GM18907 (cell line): Measurements from ENCODE around the gene CDK16.

Source experiments
- ATAC-seq: cut with Tn5 transposase; IDR thresholded peaks from one replicate; pipeline ENCODE4 v1.9.1; 2021; ENCODE audit warnings: mild to moderate bottlenecking, moderate library complexity; ENCODE audit not compliant: unreplicated experiment

The CDK16 gene

DNA sequence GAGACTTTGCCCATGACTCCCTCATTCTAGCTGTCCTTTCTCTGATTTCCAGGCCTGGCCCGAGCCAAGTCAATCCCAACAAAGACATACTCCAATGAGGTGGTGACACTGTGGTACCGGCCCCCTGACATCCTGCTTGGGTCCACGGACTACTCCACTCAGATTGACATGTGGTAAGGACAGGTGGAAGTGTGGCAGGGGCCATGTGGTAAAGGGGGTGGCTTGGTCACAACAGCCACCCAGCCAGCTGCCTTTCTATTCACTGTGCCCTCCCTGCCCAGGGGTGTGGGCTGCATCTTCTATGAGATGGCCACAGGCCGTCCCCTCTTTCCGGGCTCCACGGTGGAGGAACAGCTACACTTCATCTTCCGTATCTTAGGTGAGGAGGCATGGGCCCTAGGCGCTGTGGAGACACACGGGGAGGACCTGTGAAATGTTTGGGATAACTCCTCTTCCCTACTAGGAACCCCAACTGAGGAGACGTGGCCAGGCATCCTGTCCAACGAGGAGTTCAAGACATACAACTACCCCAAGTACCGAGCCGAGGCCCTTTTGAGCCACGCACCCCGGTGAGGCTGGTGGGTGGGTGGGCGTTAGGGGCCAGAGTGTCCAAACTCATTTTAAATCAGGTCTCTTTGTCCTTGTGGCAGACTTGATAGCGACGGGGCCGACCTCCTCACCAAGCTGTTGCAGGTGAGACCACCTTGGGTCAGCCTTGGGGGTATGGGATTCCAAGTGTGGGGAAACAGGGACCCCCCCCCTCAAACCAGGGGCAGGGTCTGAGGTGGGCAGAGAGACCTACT lies 8.3 kb downstream of the CDK16 start:
- ATAC-seq = no peak

- ATAC-seq = no peak
These were observed 8.8 kb downstream of the CDK16 start for GRCh38 chrX:47227334-47227583.

DNA sequence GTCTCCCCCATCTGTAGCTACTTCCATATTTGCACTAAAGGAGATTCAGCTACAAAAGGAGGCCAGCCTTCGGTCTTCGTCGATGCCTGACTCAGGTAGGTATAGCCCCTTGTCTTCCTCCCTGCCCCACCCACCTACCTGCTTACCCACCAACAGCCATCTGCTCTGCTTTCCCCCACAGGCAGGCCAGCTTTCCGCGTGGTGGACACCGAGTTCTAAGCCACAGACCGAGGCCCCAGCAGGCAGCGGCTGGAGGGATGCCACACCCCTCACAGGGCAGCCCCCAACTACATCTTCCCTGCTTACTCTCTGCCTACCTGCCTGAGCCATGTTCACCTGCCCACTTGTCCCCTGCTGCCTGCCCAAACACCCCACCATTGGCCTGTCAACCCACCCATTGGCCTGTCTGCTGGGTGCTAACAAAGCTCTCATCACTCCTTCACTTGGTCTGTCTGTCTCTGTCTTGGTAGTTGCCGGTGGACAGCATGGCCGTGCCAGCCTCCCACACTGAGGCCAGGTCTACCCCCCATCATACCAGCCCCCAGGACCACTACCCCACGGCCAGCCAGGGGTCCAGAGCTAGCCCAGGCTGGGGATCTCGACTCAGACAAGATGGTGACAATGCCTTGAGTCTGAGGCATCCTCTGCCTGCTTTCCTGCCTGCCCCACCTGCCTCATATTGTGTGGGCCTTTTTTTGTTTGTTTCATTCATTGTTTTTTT lies 10.2 kb downstream of the CDK16 start:
- ATAC-seq = no peak

- ATAC-seq = no peak
These were observed 10.9 kb downstream of the CDK16 start for GRCh38 chrX:47229427-47229826.

DNA sequence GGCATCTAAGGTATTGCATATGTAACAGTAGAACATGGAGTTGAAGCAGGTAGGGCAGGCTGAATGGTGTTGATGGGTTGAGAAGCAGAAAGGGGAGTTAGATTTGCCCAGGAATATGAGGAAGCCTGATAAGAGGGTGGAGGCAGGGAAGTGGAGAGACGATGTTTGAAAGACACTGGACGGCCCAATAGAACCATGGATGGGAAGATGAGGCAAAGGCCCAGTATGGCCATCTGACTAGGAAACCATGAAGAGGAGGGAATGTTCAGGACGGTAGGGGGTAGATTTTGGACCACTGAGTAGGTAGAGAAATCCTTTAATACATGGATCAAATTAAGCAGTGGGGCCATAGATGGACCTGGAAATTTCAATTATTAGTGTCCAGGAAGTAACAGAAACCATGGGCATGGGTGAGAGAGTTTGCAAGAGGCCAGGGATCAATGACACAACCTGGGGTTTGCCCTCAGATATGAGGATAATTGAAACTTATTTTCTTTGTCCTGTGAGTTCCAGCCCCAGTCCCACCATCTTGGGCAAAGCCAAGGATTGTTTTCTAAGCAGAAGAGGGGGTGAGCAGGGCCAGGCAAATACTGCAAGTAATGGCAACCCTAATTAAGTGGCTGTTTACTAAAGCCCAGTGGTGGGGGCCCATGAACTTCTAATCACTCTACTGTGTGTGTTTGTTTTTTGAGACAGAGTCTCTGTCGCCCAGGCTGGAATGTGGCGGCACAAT lies 11.8 kb downstream of the CDK16 start:
- ATAC-seq = no peak

DNA sequence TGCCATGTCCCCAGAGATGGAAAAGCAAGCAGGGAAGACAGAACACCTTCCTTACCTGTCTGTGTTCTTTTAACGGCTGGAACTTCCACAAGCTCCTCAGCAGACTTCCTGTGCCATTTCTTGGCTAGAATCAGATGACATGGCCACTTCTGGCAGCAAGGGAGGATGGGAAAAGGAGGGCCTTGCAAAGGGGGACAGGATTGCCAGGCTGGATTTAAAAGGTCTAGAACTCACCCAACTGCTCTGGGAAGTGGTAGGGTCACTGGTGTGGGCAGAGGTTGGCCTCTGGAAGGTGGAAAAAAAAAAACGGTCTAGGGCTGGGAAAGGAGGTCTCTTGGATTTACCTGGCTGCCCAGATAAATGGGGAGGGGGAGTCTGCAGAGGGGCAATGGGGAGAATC lies 12.7 kb downstream of the CDK16 start:
- no peak for ATAC-seq

DNA sequence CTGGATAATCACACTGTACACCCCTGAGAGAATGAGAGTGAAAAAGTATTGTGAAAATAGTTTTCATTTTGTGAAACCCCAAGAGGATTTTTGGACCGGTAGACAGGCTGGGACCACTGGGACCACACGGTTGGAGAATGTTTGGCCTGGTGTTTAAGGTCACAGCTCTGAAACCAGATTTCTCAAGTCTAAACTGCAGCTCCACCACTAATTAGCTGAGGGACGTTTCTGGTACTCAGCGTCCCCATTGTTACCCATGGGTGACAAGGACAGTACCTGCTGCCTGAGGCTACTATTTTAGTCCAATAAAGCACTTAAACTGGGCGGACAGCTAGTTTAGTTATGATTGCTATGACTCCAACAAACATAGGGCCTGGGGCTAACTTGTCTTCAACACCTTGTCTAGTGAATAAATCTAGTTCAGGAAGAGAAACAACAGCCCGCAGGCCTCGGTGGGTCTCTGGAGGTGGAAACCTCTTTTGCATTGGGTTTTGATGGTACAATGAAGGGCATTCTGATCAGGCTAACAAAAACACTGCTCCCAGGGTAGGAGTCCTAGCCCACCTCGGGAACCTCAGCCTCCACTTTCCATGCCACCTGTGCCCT lies 13.8 kb downstream of the CDK16 start:
- ATAC-seq = no peak

DNA sequence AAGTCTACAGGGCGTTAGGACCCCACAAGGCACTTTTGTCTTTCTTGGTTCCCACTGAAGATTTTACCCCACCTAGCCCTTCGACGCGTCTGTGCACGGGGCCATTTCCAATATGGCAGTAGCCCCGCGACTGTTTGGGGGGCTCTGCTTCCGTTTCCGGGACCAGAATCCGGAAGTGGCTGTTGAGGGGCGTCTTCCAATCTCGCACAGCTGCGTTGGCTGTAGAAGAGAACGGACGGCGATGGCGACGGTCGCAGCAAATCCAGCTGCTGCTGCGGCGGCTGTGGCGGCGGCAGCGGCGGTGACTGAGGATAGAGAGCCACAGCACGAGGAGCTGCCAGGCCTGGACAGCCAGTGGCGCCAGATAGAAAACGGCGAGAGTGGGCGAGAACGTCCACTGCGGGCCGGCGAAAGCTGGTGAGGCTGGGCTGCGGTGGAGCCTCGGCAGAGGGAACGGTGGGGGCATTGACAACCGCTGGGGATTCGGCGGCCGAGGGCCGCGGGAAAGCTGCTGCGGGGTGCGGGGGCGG lies 14.4 kb downstream of the CDK16 start, which contains the start of gene USP11:
Gene USP11 (plus strand): TSS at position 207 of the 530 bp plus-strand sequence. CDS start 35 bp downstream, at position 242.
- ATAC-seq = peak; percentile 16

DNA sequence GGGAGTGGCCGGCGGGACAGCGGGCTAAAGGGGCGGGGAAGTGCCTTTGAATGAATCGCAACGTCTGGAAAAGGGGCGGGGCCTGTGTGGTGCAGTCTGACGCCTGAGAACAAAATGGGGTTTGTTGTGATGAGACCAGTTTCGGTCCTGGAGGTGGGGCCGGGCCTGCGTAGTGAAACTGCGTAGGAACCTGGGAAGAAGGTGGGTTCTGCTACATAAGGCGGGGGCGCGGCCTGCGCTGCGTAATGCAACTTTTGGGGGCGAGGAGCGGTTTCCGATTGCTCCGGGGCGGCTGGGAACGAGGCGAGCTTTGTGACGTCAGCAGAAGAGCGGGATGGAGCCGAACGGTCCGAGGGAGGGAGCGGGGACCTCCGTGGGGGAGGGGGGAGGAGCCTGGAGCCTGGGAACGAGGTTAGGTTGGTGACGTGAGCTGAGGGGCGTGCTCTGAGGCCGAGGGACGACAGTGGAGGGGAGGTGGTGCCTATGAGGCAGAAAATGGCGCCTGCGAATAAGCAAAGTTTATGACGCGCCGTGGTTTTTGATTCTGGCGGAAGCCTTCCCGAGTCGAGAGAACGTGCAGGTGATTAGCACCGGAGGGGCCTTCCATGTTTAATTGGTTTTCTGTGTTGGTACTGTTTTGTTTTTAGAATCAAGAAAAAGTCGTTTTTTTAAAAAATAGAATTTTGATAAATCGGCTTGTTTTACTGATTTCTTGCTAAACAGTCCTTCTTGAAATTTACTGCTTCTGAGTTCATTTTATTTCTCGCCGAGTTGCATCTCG lies 15.0 kb downstream of the CDK16 start:
- ATAC-seq = peak; percentile 88

GRCh38 chrX:47234583-47234982 lies 16.1 kb downstream of the CDK16 start:
- ATAC-seq = no peak

- no peak for ATAC-seq
These were observed 17.2 kb downstream of the CDK16 start for GRCh38 chrX:47235691-47236103.

DNA sequence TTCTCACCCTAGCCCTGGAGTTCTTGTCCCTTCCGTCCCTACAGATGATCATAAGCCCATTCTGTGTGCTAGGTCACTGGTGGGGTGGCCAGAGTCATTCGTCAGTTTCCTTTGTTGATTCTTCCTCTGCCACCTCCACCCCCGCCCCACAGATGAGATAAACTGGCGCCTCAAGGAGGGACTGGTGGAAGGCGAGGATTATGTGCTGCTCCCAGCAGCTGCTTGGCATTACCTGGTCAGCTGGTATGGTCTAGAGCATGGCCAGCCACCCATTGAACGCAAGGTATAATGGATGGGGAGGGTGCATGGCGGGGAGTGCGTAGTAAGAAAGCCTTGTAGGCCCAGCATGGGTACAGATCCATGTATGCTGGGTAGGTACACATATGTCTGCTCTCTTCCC lies 20.7 kb downstream of the CDK16 start:
- ATAC-seq = no peak

GRCh38 chrX:47239898-47240545 lies 21.5 kb downstream of the CDK16 start:
- no peak for ATAC-seq

DNA sequence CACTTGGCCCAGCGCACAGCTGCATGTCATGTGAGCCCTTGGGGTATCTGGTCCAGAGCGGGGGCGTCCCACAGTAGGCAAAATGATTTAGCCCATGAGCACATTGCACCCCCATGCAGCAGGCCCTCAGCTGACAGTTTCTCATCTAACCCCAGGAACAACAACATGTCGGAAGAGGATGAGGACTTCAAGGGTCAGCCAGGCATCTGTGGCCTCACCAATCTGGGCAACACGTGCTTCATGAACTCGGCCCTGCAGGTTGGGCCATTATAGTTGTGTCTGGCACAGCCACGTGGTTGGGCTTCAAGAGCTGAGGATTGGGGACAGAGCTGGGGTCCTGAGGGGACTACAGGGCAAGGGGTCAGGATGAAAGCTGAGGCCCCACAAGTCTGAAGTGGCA lies 22.1 kb downstream of the CDK16 start:
- ATAC-seq = no peak

- no peak for ATAC-seq
These were observed 22.9 kb downstream of the CDK16 start for GRCh38 chrX:47241201-47242011.

GRCh38 chrX:47242321-47242720 lies 23.8 kb downstream of the CDK16 start:
- ATAC-seq = no peak

DNA sequence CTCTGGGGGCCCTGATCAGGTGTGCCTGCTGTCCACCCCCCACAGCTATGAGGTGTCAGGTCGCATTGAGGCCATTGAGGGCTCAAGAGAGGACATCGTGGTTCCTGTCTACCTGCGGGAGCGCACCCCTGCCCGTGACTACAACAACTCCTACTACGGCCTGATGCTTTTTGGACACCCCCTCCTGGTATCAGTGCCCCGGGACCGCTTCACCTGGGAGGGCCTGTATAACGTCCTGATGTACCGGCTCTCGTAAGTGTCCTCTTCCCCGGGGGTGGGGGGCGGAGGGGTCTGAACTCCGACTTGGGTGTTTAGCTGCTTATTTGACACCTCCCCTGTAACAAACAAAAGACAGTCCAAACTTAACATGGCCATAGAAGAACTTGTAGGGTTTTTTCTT lies 24.9 kb downstream of the CDK16 start:
- ATAC-seq = no peak

GRCh38 chrX:47244676-47245075 lies 26.2 kb downstream of the CDK16 start:
- no peak for ATAC-seq

DNA sequence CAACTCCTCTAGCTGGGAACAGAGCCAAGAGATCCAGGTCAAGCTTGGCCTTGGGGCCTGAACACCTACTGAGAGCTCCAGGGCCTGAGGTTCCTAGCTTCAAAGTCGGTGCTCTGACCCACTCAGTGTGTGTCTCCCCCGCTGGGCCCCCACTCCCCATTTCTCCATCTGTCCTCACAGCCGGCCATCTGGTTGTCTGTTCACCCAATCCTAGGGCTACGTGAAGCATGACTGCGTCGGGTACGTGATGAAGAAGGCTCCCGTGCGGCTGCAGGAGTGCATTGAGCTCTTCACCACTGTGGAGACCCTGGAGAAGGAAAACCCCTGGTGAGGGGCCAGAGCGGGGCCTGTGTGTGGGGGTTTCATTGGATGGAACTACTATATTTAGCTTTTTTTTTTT lies 26.7 kb downstream of the CDK16 start:
- no peak for ATAC-seq
